ENCODE data around the gene TNIK.

DNA sequence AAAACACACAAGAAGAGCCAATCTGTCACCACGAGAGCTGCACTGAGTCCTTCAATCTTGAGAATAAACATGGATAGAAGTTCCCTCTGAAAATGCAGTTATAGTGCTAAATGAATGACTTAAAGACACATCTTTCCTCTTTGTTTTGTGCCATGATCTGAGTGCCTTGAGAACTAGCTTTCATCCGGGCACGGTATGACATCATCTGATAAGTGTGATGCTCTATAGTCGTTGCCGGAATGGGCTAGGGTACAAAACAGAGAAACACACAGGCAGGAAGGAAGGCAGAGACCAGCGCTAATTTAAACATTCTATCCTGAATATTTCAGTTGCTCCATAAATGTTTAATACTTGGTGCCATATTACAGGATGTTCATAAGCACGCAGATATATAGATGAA lies 146.5 kb downstream of the TNIK start:
- TF ChIP-seq SUZ12 (IDR thresholded peaks at IDR 0.05; ENCODE audit: extremely low read depth, insufficient read depth, insufficient read length) (no peak), ZNF274 (IDR thresholded peaks at IDR 0.05; ENCODE audit: low read depth, low read length) (no peak), YY1 (IDR thresholded peaks at IDR 0.05; ENCODE audit: insufficient read depth, insufficient read length) (no peak)
